HCT116 (cell line): ENCODE measurements around the gene SORBS1. TPM values are rescaled to one million over a fixed set of nuclear protein-coding genes. Genes with fewer than 3 reads are reported as not detected.

Source experiments
- ATAC-seq: fragments of 200-7000 bp; cut with Tn5 transposase; 2 replicates; pipeline ENCODE4 v1.9.1; 2020; ENCODE audit warnings: mild to moderate bottlenecking, moderate library complexity
- BruUV-seq: library from RNA; stranded (reverse); fragments of 400-500 nt; replicated peaks from 2 replicates; lab custom pipeline; 2021; lab: Mats Ljungman, UMichigan
- CTCF ChIA-PET: fragments of 300-600 bp; sonication (Branson Sonifier 250); formaldehyde crosslinking; loops from one replicate; lab custom pipeline; 2021; ENCODE audit warnings: antibody characterized with exemption; lab: Charles Lee
- POLR2A ChIA-PET: fragments of 300-600, 350-600 bp; sonication (Branson Sonifier 250); formaldehyde crosslinking; loops from one replicate; lab custom pipeline; 2021; ENCODE audit warnings: antibody characterized with exemption; lab: Charles Lee
- RAD21 ChIA-PET, 2 experiments: fragments of 300-600 bp; sonication (Branson Sonifier 250); formaldehyde crosslinking; loops; one replicate each; lab custom pipeline; 2023; ENCODE audit warnings: low total read pairs in 2 of 2; ENCODE audit not compliant: uncharacterized antibody in 2 of 2, unreplicated experiment in 2 of 2, low non-redundant PET in 1 of 2; lab: Charles Lee
- DNase-seq: peaks from one replicate; pipeline ENCODE4 v3.0.0-alpha.2; 2010; ENCODE audit warnings: low read depth, low spot score
- H2AFZ ChIP-seq: fragments of 200-600 bp; shearing (Covaris generic), sonication (generic); 2 replicates; pipeline ENCODE4 v1.6.1; 2017; ENCODE audit warnings: low read depth, mixed run types, mixed read lengths, antibody characterized with exemption, low read length; ENCODE audit not compliant: poor library complexity, severe bottlenecking
- H3K27ac ChIP-seq: 2 replicates; pipeline ENCODE4 v1.5.1; 2012; ENCODE audit warnings: low read depth, low read length
- H3K27me3 ChIP-seq: fragments of 200-600 bp; sonication (generic); 2 replicates; pipeline ENCODE4 v1.6.1; 2016; ENCODE audit warnings: mixed run types, low read length, mixed read lengths; ENCODE audit not compliant: insufficient read depth
- H3K36me3 ChIP-seq, 2 experiments: fragments of 200-500 bp in 1 of 2; fragments of 200-600 bp in 1 of 2; sonication (Bioruptor generic) in 1 of 2; sonication (generic) in 1 of 2; 2 replicates each; pipeline versions ENCODE4 v1.5.1 to v1.6.1; 2014 to 2016; ENCODE audit warnings: low read length in 2 of 2, inconsistent platforms in 1 of 2, mixed read lengths in 1 of 2, mixed run types in 1 of 2; ENCODE audit not compliant: insufficient read depth in 2 of 2, control insufficient read depth in 1 of 2
- H3K4me1 ChIP-seq, 2 experiments: fragments of 200-600 bp in 1 of 2; sonication (generic) in 1 of 2; 2 replicates each; pipeline versions ENCODE4 v1.5.1 to v1.6.1; 2012 to 2017; ENCODE audit warnings: low read length in 2 of 2, inconsistent platforms in 1 of 2, mild to moderate bottlenecking in 1 of 2, mixed read lengths in 1 of 2, mixed run types in 1 of 2, moderate library complexity in 1 of 2; ENCODE audit not compliant: insufficient read depth in 2 of 2, control insufficient read depth in 1 of 2
- H3K4me2 ChIP-seq: fragments of 200-600 bp; sonication (generic); 2 replicates; pipeline ENCODE4 v1.6.1; 2017; ENCODE audit warnings: mixed run types, low read length, mixed read lengths
- H3K4me3 ChIP-seq, 2 experiments: fragments of 200-600 bp in 1 of 2; sonication (generic) in 1 of 2; replicated peaks in 1 of 2; 2 replicates each; pipeline ENCODE4 v1.5.1; 2011 to 2016; ENCODE audit warnings: low read length in 2 of 2, control low read depth in 1 of 2, low read depth in 1 of 2, mild to moderate bottlenecking in 1 of 2, mixed read lengths in 1 of 2, mixed run types in 1 of 2
- H3K79me2 ChIP-seq: fragments of 200-600 bp; sonication (generic); 2 replicates; pipeline ENCODE4 v1.6.1; 2017; ENCODE audit warnings: mild to moderate bottlenecking, mixed run types, low read length, moderate library complexity, mixed read lengths; ENCODE audit not compliant: insufficient read depth
- H3K9ac ChIP-seq: fragments of 200-600 bp; sonication (generic); 2 replicates; pipeline ENCODE4 v1.6.1; 2016; ENCODE audit warnings: low read length, mixed read lengths
- H3K9me2 ChIP-seq: fragments of 200-600 bp; sonication (generic), shearing (Covaris generic); 2 replicates; pipeline ENCODE4 v1.6.1; 2017; ENCODE audit warnings: mixed run types, mild to moderate bottlenecking, moderate library complexity; ENCODE audit not compliant: insufficient read depth
- H3K9me3 ChIP-seq, 2 experiments: fragments of 200-500 bp in 1 of 2; fragments of 200-600 bp in 1 of 2; sonication (Bioruptor generic) in 1 of 2; sonication (generic) in 1 of 2; 2 replicates each; pipeline ENCODE4 v1.6.1; 2014 to 2017; ENCODE audit warnings: low read length in 2 of 2, mixed read lengths in 2 of 2, inconsistent platforms in 1 of 2, low read depth in 1 of 2, mild to moderate bottlenecking in 1 of 2, mixed run types in 1 of 2, moderate library complexity in 1 of 2; ENCODE audit not compliant: control insufficient read depth in 1 of 2, insufficient read depth in 1 of 2
- H4K20me1 ChIP-seq: fragments of 200-600 bp; sonication (generic), shearing (Covaris generic); 2 replicates; pipeline ENCODE4 v1.6.1; 2017; ENCODE audit warnings: mixed run types, mild to moderate bottlenecking, moderate library complexity; ENCODE audit not compliant: insufficient read depth
- CBX3 ChIP-seq: IDR thresholded peaks from 2 replicates; pipeline ENCODE4 v1.6.1; 2012; ENCODE audit warnings: low read depth
- CTCF ChIP-seq, 3 experiments: fragments of 200-600 bp in 1 of 3; sonication (generic) in 1 of 3; IDR thresholded peaks in 2 of 3; conservative IDR thresholded peaks in 1 of 3; 2 replicates each; pipeline ENCODE4 v1.5.1; 2012 to 2017; ENCODE audit warnings: low read depth in 2 of 3, low read length in 2 of 3, antibody characterized with exemption in 1 of 3, borderline replicate concordance in 1 of 3, control low read depth in 1 of 3, mild to moderate bottlenecking in 1 of 3, mixed read lengths in 1 of 3, mixed run types in 1 of 3, moderate library complexity in 1 of 3; ENCODE audit not compliant: insufficient read depth in 1 of 3
- ELF1 ChIP-seq: IDR thresholded peaks from 2 replicates; pipeline ENCODE4 v1.6.1; 2012; ENCODE audit warnings: low read depth, borderline replicate concordance
- FOSL1 ChIP-seq: IDR thresholded peaks from 2 replicates; pipeline ENCODE4 v1.6.1; 2012; ENCODE audit warnings: low read depth
- JUND ChIP-seq: IDR thresholded peaks from 2 replicates; pipeline ENCODE4 v1.6.1; 2012
- POLR2A ChIP-seq: IDR thresholded peaks from 2 replicates; pipeline ENCODE4 v1.7.0; 2011; ENCODE audit warnings: borderline replicate concordance; ENCODE audit not compliant: insufficient read depth, insufficient read length; ENCODE audit errors: extremely low read depth
- POLR2AphosphoS5 ChIP-seq: IDR thresholded peaks from 2 replicates; pipeline ENCODE4 v1.6.1; 2011; ENCODE audit warnings: mild to moderate bottlenecking, low read depth, low read length, moderate library complexity
- RAD21 ChIP-seq: IDR thresholded peaks from 2 replicates; pipeline ENCODE4 v1.6.1; 2012; ENCODE audit warnings: low read depth, mild to moderate bottlenecking
- SP1 ChIP-seq: IDR thresholded peaks from 2 replicates; pipeline ENCODE4 v1.6.1; 2012; ENCODE audit warnings: low read depth
- TCF7L2 ChIP-seq: IDR thresholded peaks from 2 replicates; pipeline ENCODE4 v1.7.0; 2011; ENCODE audit warnings: borderline replicate concordance, inconsistent platforms; ENCODE audit not compliant: insufficient read depth, insufficient read length; ENCODE audit errors: extremely low read depth
- YY1 ChIP-seq: IDR thresholded peaks from 2 replicates; pipeline ENCODE4 v1.6.1; 2011; ENCODE audit warnings: low read length, low read depth, moderate library complexity, mild to moderate bottlenecking; ENCODE audit not compliant: insufficient replicate concordance; ENCODE audit errors: extremely low read depth
- ZFX ChIP-seq: fragments of 450-650 bp; IDR thresholded peaks from 2 replicates; pipeline ENCODE4 v1.6.1; 2017
- ZNF274 ChIP-seq: fragments of 200-500 bp; sonication (Bioruptor generic); IDR thresholded peaks from 2 replicates; pipeline ENCODE4 v1.6.1; 2014; ENCODE audit warnings: mild to moderate bottlenecking, low read depth, low read length, inconsistent platforms
- intact Hi-C: fragments of 100-400 bp; cut with micrococcal nuclease; formaldehyde crosslinking; loops from 2 replicates; pipeline ENCODE4 v1.10.0; 2022
- total RNA-seq: library from RNA; stranded (reverse); gene quantifications from one replicate; pipeline ENCODE4 v1.2.1, GENCODE V29; 2021; ENCODE audit not compliant: unreplicated experiment
- TF ChIP-seq, protein P1 (sequence below): IDR thresholded peaks from 2 replicates; pipeline ENCODE4 v1.6.1; 2012; ENCODE audit warnings: low read depth

SORBS1 gene
- total RNA-seq, 1 experiment from 2014 or later, result 3.4 TPM

- no peak overlapping the region for H2AFZ ChIP-seq
- no peak for TF ChIP-seq ZFX
- no peak for TF ChIP-seq POLR2A
- TF ChIP-seq FOSL1, result no peak
- TF ChIP-seq, protein P1, sequence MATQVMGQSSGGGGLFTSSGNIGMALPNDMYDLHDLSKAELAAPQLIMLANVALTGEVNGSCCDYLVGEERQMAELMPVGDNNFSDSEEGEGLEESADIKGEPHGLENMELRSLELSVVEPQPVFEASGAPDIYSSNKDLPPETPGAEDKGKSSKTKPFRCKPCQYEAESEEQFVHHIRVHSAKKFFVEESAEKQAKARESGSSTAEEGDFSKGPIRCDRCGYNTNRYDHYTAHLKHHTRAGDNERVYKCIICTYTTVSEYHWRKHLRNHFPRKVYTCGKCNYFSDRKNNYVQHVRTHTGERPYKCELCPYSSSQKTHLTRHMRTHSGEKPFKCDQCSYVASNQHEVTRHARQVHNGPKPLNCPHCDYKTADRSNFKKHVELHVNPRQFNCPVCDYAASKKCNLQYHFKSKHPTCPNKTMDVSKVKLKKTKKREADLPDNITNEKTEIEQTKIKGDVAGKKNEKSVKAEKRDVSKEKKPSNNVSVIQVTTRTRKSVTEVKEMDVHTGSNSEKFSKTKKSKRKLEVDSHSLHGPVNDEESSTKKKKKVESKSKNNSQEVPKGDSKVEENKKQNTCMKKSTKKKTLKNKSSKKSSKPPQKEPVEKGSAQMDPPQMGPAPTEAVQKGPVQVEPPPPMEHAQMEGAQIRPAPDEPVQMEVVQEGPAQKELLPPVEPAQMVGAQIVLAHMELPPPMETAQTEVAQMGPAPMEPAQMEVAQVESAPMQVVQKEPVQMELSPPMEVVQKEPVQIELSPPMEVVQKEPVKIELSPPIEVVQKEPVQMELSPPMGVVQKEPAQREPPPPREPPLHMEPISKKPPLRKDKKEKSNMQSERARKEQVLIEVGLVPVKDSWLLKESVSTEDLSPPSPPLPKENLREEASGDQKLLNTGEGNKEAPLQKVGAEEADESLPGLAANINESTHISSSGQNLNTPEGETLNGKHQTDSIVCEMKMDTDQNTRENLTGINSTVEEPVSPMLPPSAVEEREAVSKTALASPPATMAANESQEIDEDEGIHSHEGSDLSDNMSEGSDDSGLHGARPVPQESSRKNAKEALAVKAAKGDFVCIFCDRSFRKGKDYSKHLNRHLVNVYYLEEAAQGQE, result no peak
- no peak for TF ChIP-seq CBX3
- TF ChIP-seq JUND, result no peak
- no peak for TF ChIP-seq TCF7L2
- TF ChIP-seq POLR2AphosphoS5, result no peak
- TF ChIP-seq CTCF (IDR thresholded peaks at IDR 0.05 in 2 of 3, conservative IDR thresholded peaks at IDR 0.05 in 1 of 3; ENCODE audit: borderline replicate concordance in 1 of 3, insufficient read depth in 1 of 3, low read depth in 2 of 3, low read length in 2 of 3), result no peak
- TF ChIP-seq SP1, result no peak
- no peak for TF ChIP-seq YY1
- TF ChIP-seq ZNF274, result no peak
- no peak for TF ChIP-seq ELF1
- TF ChIP-seq RAD21, result no peak
- intact Hi-C loops, result no loop called here
- no peaks in the 10 kb centered on the region for H3K79me2 ChIP-seq
- no peaks in the 10 kb centered on the region for H3K27me3 ChIP-seq
- no peaks in the 10 kb centered on the region for H3K9me2 ChIP-seq
- H3K9me3 ChIP-seq, result no peaks in the 10 kb centered on the region
- ATAC-seq (no peak), DNase-seq (no peak)
- no peaks in the 10 kb centered on the region for H3K36me3 ChIP-seq
- no peak overlapping the region for H3K9ac ChIP-seq
- POLR2A ChIA-PET, result no interaction called here
- H3K4me3 ChIP-seq, result no peak overlapping the region
- H4K20me1 ChIP-seq, result no peaks in the 10 kb centered on the region
- H3K4me1 ChIP-seq, result no peaks in the 10 kb centered on the region
- RAD21 ChIA-PET, result no interaction called here
- H3K27ac ChIP-seq, result no peak overlapping the region
- BruUV-seq, result no TSS peak
- CTCF ChIA-PET, result no interaction called here
- no peak overlapping the region for H3K4me2 ChIP-seq
These were observed 26.9 kb upstream of the SORBS1 start for GRCh38 chr10:95588025-95588424.
